Testis (tissue), 3 donors: ENCODE results near the gene EMC10. TPM values are rescaled to one million over a fixed set of nuclear protein-coding genes. Genes with fewer than 3 reads are reported as not detected.
A peak's percentile ranks its signal among the peaks of the same experiment; 100 is the strongest.

ENCODE experiments used
- DNase-seq: peaks from one replicate; pipeline ENCODE4 v3.0.0-alpha.2; 2019
- H3K27ac ChIP-seq, 2 donors: fragments of 200-600 bp; sonication (generic); one replicate each; pipeline ENCODE4 v1.5.1; 2019
- H3K27me3 ChIP-seq: fragments of 200-600 bp; sonication (generic); one replicate; pipeline ENCODE4 v1.5.1; 2019
- H3K36me3 ChIP-seq: fragments of 200-600 bp; sonication (generic); one replicate; pipeline ENCODE4 v1.5.1; 2017; ENCODE audit warnings: low read depth; ENCODE audit errors: missing control alignments
- H3K4me1 ChIP-seq: fragments of 200-600 bp; sonication (generic); one replicate; pipeline ENCODE4 v1.5.1; 2019
- H3K4me3 ChIP-seq, 2 donors: fragments of 200-600 bp; sonication (generic); one replicate each; pipeline ENCODE4 v1.5.1; 2017 to 2019
- H3K9me3 ChIP-seq: fragments of 200-600 bp; sonication (generic); one replicate; pipeline ENCODE4 v1.5.1; 2017
- CTCF ChIP-seq, 3 experiments: fragments of 450-650 bp in 2 of 3; fragments of 200-600 bp in 1 of 3; sonication (generic) in 1 of 3; IDR thresholded peaks; one replicate each; pipeline ENCODE4 v1.5.1; 2016 to 2019; ENCODE audit warnings: antibody characterized with exemption in 3 of 3, mild to moderate bottlenecking in 2 of 3, moderate library complexity in 1 of 3
- POLR2A ChIP-seq: fragments of 450-650 bp; IDR thresholded peaks from one replicate; pipeline ENCODE4 v1.6.1; 2017; ENCODE audit warnings: antibody characterized with exemption, mild to moderate bottlenecking, moderate library complexity
- WGBS, 2 donors: methylation state at CpG; one replicate each; pipeline ENCODE4 v1.1.5; 2018; 5-methylcytosine and 5-hydroxymethylcytosine counted together
- intact Hi-C: fragments of 100-400 bp; cut with DNase I; formaldehyde crosslinking; loops from one replicate; pipeline ENCODE4 v1.15.1; 2023; ENCODE audit warnings: low total_unique reads
- polyA plus RNA-seq: library from polyadenylated mRNA; stranded (reverse); fragments of 350-450 nt; fragmentation: Illumina TruSeq; extraction: RNeasy Lipid Tissue Mini Kit (QIAGEN cat#74804); gene quantifications from one replicate; pipeline ENCODE4 v1.2.3, GENCODE V29; 2014; ENCODE audit warnings: low read depth, low replicate concordance; ENCODE audit not compliant: insufficient read depth
- total RNA-seq, 2 donors: library from RNA; depleted of rRNA; stranded (reverse); fragments of >200 nt; gene quantifications; one replicate each; pipeline ENCODE4 v1.2.3, GENCODE V29; 2016

EMC10 gene
- total and polyA plus RNA-seq, 3 donors from 2014 or later: 162 to 311 (median 203) TPM

- no peak for TF ChIP-seq CTCF (IDR thresholded peaks at IDR 0.05)
- TF ChIP-seq POLR2A: no peak
- WGBS, 2 donors: 73 to 81% methylated on average over 7 to 8 of the region's 8 CpGs
Observed at GRCh38 chr19:50493171-50493570, 16.9 kb downstream of the EMC10 start.

GRCh38 chr19:50494186-50495019 is 18.1 kb downstream of the EMC10 start:
- Histone ChIP-seq H3K27me3 (no peaks in the 10 kb centered on the region), H3K36me3 (no peaks in the 10 kb centered on the region), H3K27ac (no peak overlapping the region), H3K4me3 (no peak overlapping the region), H3K4me1 (peaks cover 3% of the 10 kb centered on the region), H3K9me3 (no peaks in the 10 kb centered on the region)
- no peak for TF ChIP-seq CTCF (IDR thresholded peaks at IDR 0.05)
- WGBS, 2 donors: 62 to 76% methylated on average over 7 of the region's 7 CpGs
- intact Hi-C loops: no loop called here
- DNase-seq: no peak

More at GRCh38 chr19:50493171-50493570, 16.9 kb downstream of the EMC10 start:
- no peak for DNase-seq
- Histone ChIP-seq H3K9me3 (no peaks in the 10 kb centered on the region), H3K4me1 (peaks cover 3% of the 10 kb centered on the region), H3K27me3 (no peaks in the 10 kb centered on the region), H3K36me3 (no peaks in the 10 kb centered on the region), H3K27ac (no peak overlapping the region), H3K4me3 (no peak overlapping the region)
- intact Hi-C loops: no loop called here

GRCh38 chr19:50495020-50495531 is 18.8 kb downstream of the EMC10 start:
- intact Hi-C loops: no loop called here
- Histone ChIP-seq H3K27ac (no peak overlapping the region), H3K36me3 (no peaks in the 10 kb centered on the region), H3K4me1 (peaks cover 3% of the 10 kb centered on the region), H3K9me3 (no peaks in the 10 kb centered on the region), H3K27me3 (no peaks in the 10 kb centered on the region), H3K4me3 (no peak overlapping the region)
- DNase-seq: no peak
- WGBS, 2 donors: 90 to 92% methylated on average over 5 of the region's 5 CpGs
- TF ChIP-seq CTCF (IDR thresholded peaks at IDR 0.05) (no peak), POLR2A (no peak)

DNA sequence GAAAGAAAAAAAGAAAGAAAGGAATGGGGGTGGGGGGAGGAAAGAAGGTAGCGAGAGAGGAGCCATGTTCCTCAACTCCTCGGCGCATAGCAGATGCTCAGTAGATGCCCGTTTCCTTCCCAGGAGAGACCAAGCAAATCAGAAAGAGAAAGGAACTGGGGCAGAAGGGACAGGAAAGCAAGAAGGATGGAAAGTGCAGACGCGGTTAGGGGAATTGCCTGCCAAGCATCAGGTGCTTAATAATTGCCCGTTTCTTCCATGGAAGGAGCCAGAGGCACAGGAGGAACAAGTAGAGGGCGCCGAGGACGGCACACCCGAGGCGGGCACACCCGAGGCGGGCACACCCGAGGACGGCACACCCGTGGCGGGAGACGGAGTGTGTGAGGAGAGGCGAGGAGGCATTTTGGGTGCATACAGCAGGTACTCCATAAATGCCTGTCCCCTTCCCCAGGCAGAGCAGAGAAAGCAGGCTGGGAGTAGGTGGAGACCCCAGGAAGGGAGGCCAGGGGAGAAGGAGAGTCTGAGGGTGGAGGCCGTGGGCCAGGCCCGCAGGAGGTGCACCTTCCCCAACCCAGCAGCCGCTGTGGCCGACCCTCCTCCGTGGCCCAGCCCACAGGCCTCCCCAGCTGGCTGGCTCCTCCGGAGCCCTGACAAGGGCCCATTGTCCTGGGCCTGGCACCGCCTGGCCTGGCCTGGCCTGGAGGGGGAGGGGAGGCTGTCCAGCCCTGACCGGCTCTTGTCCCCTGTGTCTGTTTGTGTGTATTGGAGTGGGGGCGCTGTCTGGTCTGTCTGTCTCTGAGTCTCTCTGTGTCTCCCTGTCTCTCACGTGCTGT is 20.1 kb downstream of the EMC10 start:
- TF ChIP-seq CTCF (IDR thresholded peaks at IDR 0.05): no peak
- no peak for TF ChIP-seq POLR2A
- Histone ChIP-seq H3K27me3 (no peaks in the 10 kb centered on the region), H3K27ac (no peak overlapping the region), H3K9me3 (no peaks in the 10 kb centered on the region), H3K4me1 (peaks cover 3% of the 10 kb centered on the region), H3K4me3 (no peak overlapping the region), H3K36me3 (no peaks in the 10 kb centered on the region)
- DNase-seq: peak; percentile 86
- 73 to 76% methylated on average over 27 to 30 of the region's 30 CpGs for WGBS, 2 donors
- intact Hi-C loops: no loop called here
